Colonic mucosa (tissue), 4 donors: ENCODE results near the gene NOC2L. TPM values are rescaled to one million over a fixed set of nuclear protein-coding genes. Genes with fewer than 3 reads are reported as not detected.
A peak's percentile ranks its signal among the peaks of the same experiment; 100 is the strongest.

Source experiments
- DNase-seq: peaks from one replicate; pipeline ENCODE4 v3.0.0-alpha.2; 2020
- H3K27ac ChIP-seq: fragments of 200-600 bp; one replicate; pipeline ENCODE4 v1.8.0; 2021
- H3K27me3 ChIP-seq: fragments of 200-600 bp; one replicate; pipeline ENCODE4 v1.8.0; 2021
- H3K36me3 ChIP-seq: fragments of 200-600 bp; one replicate; pipeline ENCODE4 v1.8.0; 2021
- H3K4me1 ChIP-seq: fragments of 200-600 bp; one replicate; pipeline ENCODE4 v1.8.0; 2021; ENCODE audit warnings: mild to moderate bottlenecking
- H3K4me3 ChIP-seq: fragments of 200-600 bp; one replicate; pipeline ENCODE4 v1.8.0; 2021
- H3K9ac ChIP-seq, 2 donors: one replicate each; pipeline ENCODE4 v1.7.0; 2013; ENCODE audit warnings: control low read depth in 2 of 2, low read depth in 2 of 2, low read length in 2 of 2
- H3K9me3 ChIP-seq: fragments of 200-600 bp; one replicate; pipeline ENCODE4 v1.8.0; 2021
- CTCF ChIP-seq: fragments of 200-600 bp; IDR thresholded peaks from one replicate; pipeline ENCODE4 v1.8.0; 2022; ENCODE audit warnings: antibody characterized with exemption, mild to moderate bottlenecking
- intact Hi-C: fragments of 100-400 bp; cut with DNase I; formaldehyde crosslinking; loops from one replicate; pipeline ENCODE4 v1.14.1; 2022
- total RNA-seq, 2 donors: library from RNA; stranded (reverse); fragmentation: NEBNext Ultra II Directional in 1 of 2; extraction: Animal tissue kit (Norgen Biotek cat#: 25700) in 1 of 2; gene quantifications; one replicate each; pipeline ENCODE4 v1.2.1, GENCODE V29; 2021
- donor health status: healthy.
- donor health status: DM: no; HTN: no; CAD: no.
- donor health status: DM: no; HTN: no; CAD: no.

NOC2L gene
- total RNA-seq, 2 donors from 2014 or later = 46.9 to 127 TPM

DNA sequence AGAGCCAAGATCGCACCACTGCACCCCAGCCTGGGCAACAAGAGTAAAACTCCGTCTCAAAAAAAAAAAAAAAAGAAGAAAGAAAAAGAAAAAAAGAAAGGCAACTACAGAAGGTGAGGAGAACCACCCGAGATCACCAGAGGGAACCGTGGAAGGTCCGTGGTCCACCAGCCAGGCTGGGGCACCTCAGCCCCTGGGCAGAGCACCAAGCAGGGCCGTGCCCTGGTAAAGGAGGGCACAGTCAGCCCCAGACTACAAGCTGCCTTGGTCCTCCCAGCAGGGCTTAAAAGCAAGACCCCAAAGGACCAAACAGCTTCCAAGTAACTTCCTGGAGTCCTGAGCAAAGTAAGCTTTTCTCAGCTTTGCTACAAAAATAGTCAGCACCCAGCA is 44.2 kb downstream of the NOC2L start:
- intact Hi-C loops = no loop called here
- no peak overlapping the region for H3K27ac ChIP-seq
- no peaks in the 10 kb centered on the region for H3K9me3 ChIP-seq
- no peaks in the 10 kb centered on the region for H3K4me1 ChIP-seq
- no peaks in the 10 kb centered on the region for H3K36me3 ChIP-seq
- DNase-seq = no peak
- TF ChIP-seq CTCF = no peak
- peaks cover 64% of the 10 kb centered on the region for H3K27me3 ChIP-seq
- H3K9ac ChIP-seq = no peak overlapping the region
- no peak overlapping the region for H3K4me3 ChIP-seq

DNA sequence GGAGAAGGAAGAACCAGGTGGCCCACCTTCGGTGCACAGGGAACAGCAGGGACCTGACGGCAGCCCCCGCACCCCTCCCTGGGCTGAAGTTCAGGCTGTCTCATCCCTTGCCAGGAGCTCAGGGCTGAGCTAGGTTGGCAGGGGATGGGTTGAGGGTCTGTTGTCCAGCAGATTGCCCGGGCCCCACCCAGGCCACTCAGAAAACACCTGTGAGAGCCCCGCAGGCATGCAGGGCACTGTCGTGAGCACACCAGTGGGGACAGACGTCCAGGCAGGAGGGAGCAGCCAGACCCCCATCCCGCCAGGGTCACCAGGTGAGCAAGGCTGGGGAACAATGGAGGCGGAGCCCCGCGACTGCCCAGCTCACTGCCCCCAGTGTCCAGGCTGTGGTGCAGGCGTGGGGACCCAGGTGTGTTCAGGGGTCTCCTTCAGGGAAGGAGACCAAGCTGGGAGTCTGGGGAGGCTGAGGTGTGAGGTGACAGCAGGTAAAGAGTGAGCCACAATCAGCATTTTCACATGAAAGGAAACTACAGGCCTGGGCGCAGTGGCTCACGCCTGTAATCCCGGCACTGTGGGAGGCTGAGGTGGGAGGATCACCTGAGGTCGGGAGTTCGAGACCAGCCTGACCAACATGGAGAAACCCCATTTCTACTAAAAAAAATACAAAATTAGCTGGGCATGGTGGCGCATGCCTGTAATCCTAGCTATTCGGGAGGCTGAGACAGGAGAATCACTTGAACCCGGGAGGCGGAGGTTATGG is 44.7 kb downstream of the NOC2L start:
- Histone ChIP-seq H3K9me3 (no peaks in the 10 kb centered on the region), H3K27ac (no peak overlapping the region), H3K9ac (no peak overlapping the region), H3K4me3 (no peak overlapping the region), H3K36me3 (no peaks in the 10 kb centered on the region), H3K4me1 (no peaks in the 10 kb centered on the region), H3K27me3 (peaks cover 60% of the 10 kb centered on the region)
- TF ChIP-seq CTCF = no peak
- no peak for DNase-seq
- intact Hi-C loops = no loop called here

GRCh38 chr1:913491-914130 is 45.4 kb downstream of the NOC2L start:
- Histone ChIP-seq H3K36me3 (no peaks in the 10 kb centered on the region), H3K27me3 (peaks cover 53% of the 10 kb centered on the region), H3K27ac (no peak overlapping the region), H3K4me3 (no peak overlapping the region), H3K9me3 (no peaks in the 10 kb centered on the region), H3K4me1 (no peaks in the 10 kb centered on the region), H3K9ac (no peak overlapping the region)
- DNase-seq = no peak
- intact Hi-C loops = no loop called here
- no peak for TF ChIP-seq CTCF

- Histone ChIP-seq H3K27me3 (peaks cover 45% of the 10 kb centered on the region), H3K4me3 (no peak overlapping the region), H3K9me3 (no peaks in the 10 kb centered on the region), H3K9ac (no peak overlapping the region), H3K36me3 (no peaks in the 10 kb centered on the region), H3K4me1 (no peaks in the 10 kb centered on the region), H3K27ac (no peak overlapping the region)
- TF ChIP-seq CTCF = peak; percentile 23
- no peak for DNase-seq
- intact Hi-C loops = no loop called here
Observed at GRCh38 chr1:912740-913301, 46.2 kb downstream of the NOC2L start.

DNA sequence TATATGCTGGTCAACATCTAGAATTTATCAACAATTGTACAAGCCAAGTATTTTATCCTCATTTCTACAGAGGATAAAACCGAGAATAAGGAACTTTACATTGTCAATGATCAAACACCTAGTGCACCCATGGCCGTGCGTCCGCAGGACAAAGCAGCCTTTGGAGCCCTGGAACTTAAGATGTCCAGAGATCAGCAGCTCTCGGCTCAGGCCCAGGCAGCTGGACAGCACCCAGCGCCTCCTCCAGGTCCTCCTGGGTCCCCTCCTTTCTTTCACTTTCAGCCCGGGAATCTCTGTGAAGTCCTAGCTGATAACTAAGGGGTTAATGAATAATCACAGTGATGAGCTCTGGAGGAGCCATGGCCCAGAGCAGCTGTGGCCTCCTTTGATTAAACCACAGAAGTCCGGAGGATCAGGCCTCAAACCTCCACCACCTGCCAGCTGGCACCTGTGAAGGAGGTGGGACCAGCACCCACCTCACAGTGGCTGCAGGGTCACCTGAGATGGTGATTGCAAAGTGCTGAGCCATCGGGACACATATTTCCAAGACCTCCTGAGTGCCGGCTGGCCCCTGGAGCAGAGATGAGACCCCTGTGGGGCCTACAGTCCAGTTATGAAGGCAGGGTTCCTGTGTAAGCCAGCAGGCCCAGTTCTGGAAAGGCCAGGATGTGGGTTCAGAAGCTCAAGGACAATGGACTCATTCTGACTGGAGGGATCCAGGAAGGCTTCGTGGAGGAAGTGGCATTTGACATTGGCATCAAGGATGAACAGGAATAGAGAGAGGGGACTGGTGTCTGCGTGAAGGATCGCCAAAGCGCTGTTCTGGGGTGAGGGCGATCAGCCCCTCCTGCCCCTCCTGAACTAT is 46.9 kb downstream of the NOC2L start:
- Histone ChIP-seq H3K9me3 (no peaks in the 10 kb centered on the region), H3K27me3 (peaks cover 38% of the 10 kb centered on the region), H3K4me1 (no peaks in the 10 kb centered on the region), H3K27ac (no peak overlapping the region), H3K4me3 (no peak overlapping the region), H3K36me3 (no peaks in the 10 kb centered on the region), H3K9ac (no peak overlapping the region)
- intact Hi-C loops = no loop called here
- no peak for TF ChIP-seq CTCF
- DNase-seq = no peak
